Stimulated activated effector memory CD8-positive, alpha-beta T cell treated with anti-CD3 and anti-CD28 coated beads, Interleukin-12 subunit alpha, Interleukin-12 subunit beta, amount 100 ng/mL, for 72 hours (primary cell): ENCODE measurements around the gene NCKAP5.
"Not testable (repeated sequence)": the region's sequence is repeated elsewhere in the genome, so short reads cannot be mapped to it uniquely, and the experiment has no call there.

Experiments
- ATAC-seq: fragments of 150-1000 bp; cut with Tn5 transposase; 2 replicates; pipeline ENCODE4 v1.10.0; 2021
- DNase-seq, 2 donors: peaks; one replicate each; pipeline ENCODE4 v3.0.0; 2021 to 2022; ENCODE audit warnings: low spot score in 2 of 2
- H3K27ac Mint-ChIP-seq: one replicate; pipeline ENCODE4 v1.8.0; 2022; ENCODE audit warnings: mild to moderate bottlenecking, mixed read lengths
- H3K36me3 Mint-ChIP-seq: one replicate; pipeline ENCODE4 v1.8.0; 2022; ENCODE audit warnings: mild to moderate bottlenecking, mixed read lengths
- H3K4me1 Mint-ChIP-seq: one replicate; pipeline ENCODE4 v1.8.0; 2022; ENCODE audit warnings: mixed read lengths
- H3K4me3 Mint-ChIP-seq: one replicate; pipeline ENCODE4 v1.8.0; 2022; ENCODE audit warnings: mild to moderate bottlenecking, mixed read lengths
- H3K9me3 Mint-ChIP-seq: one replicate; pipeline ENCODE4 v1.8.0; 2022; ENCODE audit warnings: mixed read lengths

NCKAP5 gene

DNA sequence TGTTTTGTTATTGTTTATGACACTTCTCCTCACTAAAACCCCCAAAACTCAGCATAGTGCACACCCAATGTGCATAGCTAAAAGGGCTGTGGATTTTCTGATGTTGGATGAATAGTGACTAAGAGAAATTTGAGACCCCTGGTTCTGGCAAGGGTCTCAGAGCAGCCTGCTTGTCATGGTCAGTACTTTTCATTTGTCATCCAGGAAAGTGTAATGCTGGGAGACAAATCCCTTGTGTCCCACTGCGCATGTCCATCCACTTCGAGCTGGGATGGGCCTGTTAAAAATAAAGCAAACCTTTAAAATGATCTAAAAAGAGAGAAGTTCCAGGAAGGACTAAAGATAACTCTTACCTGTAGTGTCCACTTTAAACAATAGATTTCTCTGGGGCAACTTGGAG, 851.3 kb downstream of the NCKAP5 start:
- no peaks in the 10 kb centered on the region for H3K4me1 Mint-ChIP-seq
- H3K36me3 Mint-ChIP-seq: no peaks in the 10 kb centered on the region
- ATAC-seq (no peak), DNase-seq (no peak)
- peaks cover 5% of the 10 kb centered on the region for H3K9me3 Mint-ChIP-seq
- H3K4me3 Mint-ChIP-seq: no peak overlapping the region
- H3K27ac Mint-ChIP-seq: no peak overlapping the region

DNA sequence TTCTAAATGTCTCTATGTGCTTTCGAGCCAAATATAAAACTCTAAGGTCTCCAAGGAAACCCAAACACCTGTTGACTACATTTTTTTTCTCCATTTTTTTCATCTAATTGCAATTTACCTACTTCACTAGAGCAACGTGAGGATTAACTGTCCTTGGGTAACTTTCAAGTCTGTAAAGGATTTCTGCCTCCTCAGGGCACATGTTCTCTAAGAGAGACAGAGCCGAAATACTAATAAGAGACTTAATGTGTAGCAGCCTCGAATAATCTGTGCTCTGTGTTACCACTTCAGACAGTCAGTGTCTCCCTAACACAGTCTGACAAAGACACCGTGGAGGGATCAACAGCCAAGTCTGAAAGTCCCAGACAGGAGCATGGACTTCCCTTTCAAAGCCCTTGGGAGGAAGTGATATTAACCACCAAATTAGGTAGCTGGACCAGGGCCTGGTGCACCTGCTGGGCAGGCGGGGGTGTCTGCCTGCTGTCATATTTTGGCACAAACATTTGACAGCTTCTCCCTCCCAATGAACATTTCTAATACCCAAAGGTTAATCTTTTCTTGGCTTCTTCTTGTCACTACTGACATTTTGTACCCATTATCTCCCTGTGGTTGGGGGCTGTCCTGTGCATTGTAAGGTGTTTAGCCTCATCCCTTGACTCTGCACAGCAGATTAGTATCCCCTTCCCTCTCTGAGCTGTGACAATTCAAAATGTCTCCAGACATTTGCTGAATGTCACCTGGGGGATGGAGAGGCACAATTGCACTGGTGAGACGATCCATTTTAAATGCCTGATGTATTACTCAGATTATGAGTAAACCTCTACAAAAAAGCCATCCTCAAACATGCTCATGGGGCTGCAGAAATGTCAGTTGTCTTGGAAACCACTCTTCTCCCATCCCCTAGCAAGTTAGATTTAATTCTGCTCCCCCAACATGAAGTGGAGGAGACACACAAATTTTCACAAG, 852.6 kb downstream of the NCKAP5 start:
- ATAC-seq (no peak), DNase-seq (no peak)
- no peak overlapping the region for H3K27ac Mint-ChIP-seq
- no peaks in the 10 kb centered on the region for H3K36me3 Mint-ChIP-seq
- no peaks in the 10 kb centered on the region for H3K4me1 Mint-ChIP-seq
- H3K4me3 Mint-ChIP-seq: no peak overlapping the region
- H3K9me3 Mint-ChIP-seq: peaks cover 5% of the 10 kb centered on the region

DNA sequence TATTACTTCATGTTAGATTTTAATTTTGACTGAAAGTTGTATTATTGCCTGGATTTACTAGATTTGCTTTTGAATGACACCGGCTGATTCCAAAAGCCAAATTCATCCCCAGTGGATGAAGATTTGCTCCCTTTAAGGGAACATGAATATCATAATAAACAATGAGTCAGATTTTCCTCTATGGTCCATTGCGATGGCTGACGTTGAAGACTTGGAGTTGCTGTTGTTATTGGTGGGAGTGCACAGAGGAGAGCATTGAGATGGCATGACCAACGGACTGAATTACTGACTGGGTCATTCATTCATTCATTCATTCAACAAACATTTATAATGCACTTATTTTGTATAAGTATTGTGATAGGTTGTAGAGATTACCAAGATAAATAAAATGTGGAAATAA, 864.9 kb downstream of the NCKAP5 start:
- Mint-ChIP-seq H3K9me3 (peaks cover 2% of the 10 kb centered on the region), H3K36me3 (no peaks in the 10 kb centered on the region), H3K4me1 (no peaks in the 10 kb centered on the region), H3K27ac (no peak overlapping the region), H3K4me3 (no peak overlapping the region)
- DNase-seq: no peak
- no peak for ATAC-seq

DNA sequence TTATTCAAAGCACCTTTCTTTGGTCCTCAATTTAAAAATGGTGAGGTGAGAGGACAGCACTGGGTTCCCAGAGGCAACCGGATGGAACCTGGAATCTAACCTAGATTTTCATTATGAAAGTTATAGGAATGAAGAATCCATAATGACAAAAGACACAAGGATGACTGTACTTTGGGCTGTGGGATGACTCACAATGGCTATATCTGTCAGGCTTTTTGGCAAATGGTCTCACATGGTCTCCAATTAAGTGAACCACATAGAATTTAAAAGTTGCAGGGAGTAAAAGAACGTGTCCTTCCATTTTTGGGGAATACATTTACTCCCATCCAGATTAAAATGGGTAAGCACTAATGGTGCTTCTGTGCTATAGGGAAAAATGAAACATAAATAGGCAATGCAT, 866.5 kb downstream of the NCKAP5 start:
- DNase-seq (no peak), ATAC-seq (no peak)
- Mint-ChIP-seq H3K4me3 (no peak overlapping the region), H3K36me3 (no peaks in the 10 kb centered on the region), H3K4me1 (no peaks in the 10 kb centered on the region), H3K9me3 (peaks cover 2% of the 10 kb centered on the region), H3K27ac (no peak overlapping the region)

DNA sequence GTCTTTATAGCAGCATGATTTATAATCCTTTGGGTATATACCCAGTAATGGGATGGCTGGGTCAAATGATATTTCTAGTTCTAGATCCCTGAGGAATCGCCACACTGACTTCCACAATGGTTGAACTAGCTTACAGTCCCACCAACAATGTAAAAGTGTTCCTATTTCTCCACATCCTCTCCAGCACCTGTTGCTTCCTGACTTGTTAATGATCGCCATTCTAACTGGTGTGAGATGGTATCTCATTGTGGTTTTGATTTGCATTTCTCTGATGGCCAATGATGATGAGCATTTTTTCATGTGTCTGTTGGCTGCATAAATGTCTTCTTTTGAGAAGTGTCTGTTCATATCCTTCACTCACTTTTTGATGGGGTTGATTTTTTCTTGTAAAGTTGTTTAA, 868.5 kb downstream of the NCKAP5 start:
- not testable (repeated sequence) for H3K4me3 Mint-ChIP-seq, H3K4me1 Mint-ChIP-seq, H3K27ac Mint-ChIP-seq, DNase-seq, ATAC-seq, H3K36me3 Mint-ChIP-seq, H3K9me3 Mint-ChIP-seq

DNA sequence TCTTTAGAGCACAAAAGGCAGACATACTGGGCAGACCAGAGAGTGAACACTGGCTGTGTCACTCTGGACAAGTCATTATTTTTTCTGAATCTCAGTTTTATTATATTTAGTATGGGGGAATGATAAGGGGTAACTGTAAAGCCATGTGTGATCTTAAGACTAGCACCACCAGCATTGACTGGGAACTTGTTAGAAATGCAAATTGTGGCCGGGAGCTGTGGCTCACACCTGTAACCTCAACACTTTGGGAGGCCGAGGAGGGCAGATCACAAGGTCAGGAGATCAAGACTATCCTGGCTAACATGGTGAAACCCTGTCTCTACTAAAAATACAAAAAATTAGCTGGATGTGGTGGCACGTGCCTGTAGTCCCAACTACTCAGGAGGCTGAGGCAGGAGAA, 869.9 kb downstream of the NCKAP5 start:
- not testable (repeated sequence) for H3K36me3 Mint-ChIP-seq, H3K4me3 Mint-ChIP-seq, ATAC-seq, H3K27ac Mint-ChIP-seq, H3K9me3 Mint-ChIP-seq, DNase-seq, H3K4me1 Mint-ChIP-seq

DNA sequence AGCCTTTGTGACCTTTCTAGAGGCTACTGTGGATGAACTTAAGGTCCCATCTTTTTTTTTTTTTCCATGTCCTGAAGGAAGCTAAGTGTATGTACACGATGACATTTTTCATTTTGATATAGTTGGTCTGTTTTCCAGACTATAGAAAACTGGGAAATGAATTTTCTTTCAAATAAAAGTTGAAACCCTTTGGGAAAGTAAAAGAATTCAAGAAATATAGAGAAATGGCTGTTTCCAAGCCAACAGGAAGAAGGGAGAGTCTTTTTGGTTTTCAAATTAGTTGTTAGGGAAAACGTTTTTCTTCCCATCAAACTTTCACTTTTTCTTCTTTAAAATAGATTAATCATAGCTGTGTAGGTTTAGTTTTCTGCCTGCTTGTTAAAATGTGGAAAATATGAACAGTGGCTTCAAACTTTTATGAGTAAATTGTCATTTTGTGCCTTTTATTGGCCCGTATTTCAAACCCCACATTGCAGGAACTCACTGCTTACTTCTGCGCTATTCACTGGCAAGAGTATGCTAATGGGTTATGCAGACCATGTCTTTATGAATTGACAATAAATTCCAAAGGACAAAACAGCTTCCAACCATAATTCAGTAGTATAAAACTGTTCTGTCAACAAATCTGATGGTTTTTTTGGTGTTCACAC, 870.6 kb downstream of the NCKAP5 start:
- DNase-seq (no peak), ATAC-seq (no peak)
- H3K27ac Mint-ChIP-seq: no peak overlapping the region
- H3K9me3 Mint-ChIP-seq: peaks cover 6% of the 10 kb centered on the region
- H3K36me3 Mint-ChIP-seq: no peaks in the 10 kb centered on the region
- no peak overlapping the region for H3K4me3 Mint-ChIP-seq
- no peaks in the 10 kb centered on the region for H3K4me1 Mint-ChIP-seq

DNA sequence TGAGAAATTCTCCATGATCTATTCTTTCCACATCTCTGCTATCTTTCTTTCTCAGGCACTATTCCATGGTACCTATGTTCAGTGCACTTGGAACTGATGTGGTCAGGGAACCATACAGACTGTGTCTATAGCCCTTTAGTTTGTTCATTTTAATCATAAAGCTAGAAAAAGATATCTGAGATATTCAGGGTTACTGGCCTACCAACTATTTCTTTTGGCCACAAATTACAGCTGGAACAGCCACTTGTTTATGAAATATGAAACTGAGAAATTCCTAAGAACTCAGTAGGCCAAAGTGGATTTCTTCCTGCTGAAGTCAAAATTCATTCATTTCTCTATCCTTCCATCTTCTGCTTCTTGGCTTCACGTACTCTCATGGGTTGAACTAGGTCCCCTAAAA, 875.4 kb downstream of the NCKAP5 start:
- Mint-ChIP-seq H3K4me1 (no peaks in the 10 kb centered on the region), H3K9me3 (peaks cover 14% of the 10 kb centered on the region), H3K27ac (no peak overlapping the region), H3K36me3 (no peaks in the 10 kb centered on the region), H3K4me3 (no peak overlapping the region)
- no peak for DNase-seq
- no peak for ATAC-seq

DNA sequence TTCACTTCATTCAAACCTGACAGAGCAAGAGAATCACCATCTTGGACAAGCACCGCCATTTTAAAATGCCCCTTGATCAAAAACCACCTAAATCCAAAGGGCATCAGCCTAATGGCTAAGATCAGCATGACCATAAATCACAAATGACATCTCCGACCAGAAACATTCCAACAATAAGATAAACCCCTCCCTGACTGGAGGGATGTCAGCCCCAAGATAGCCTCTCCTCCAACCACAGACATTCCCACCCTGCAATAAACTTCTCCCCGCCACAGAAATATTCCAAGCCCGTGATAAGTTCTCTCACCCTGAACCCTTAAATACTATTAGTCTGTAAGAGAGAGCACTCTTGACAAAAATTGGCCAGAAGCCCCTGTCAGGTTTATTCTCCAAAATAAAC, 876.7 kb downstream of the NCKAP5 start:
- peaks cover 14% of the 10 kb centered on the region for H3K9me3 Mint-ChIP-seq
- H3K4me1 Mint-ChIP-seq: no peaks in the 10 kb centered on the region
- no peak for ATAC-seq

DNA sequence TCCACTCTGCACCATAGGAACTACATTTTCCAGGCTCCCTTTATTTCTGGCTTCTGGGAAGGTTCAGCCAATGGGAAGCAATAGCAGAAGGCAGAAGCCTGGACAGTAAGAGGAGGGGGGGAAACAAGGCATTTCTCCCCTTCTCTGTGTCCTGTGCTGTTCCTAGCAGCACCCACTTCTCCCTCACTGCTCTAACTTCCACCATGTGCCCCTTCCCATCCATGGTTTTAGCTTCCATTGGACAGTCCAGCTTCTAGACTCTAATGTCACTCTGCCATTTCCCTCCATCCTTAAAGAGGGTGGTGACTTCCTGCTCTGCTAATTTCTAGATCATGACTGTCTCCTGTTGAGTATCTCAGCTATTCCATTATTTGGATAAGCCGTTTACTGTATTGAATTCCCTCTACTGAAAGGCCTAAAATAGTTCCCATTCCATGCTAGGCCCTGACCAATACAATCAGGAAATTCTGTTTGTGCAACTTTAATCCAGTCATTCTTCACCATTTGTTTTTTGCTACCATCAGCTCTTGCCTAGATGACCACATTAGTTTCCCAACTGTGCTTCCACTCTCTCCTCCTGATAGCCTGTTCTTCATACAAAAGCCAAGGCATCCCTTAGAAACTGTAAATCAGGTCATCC, 877.5 kb downstream of the NCKAP5 start:
- no peak overlapping the region for H3K4me3 Mint-ChIP-seq
- H3K36me3 Mint-ChIP-seq: no peaks in the 10 kb centered on the region
- H3K9me3 Mint-ChIP-seq: peaks cover 18% of the 10 kb centered on the region
- no peak for ATAC-seq
- no peak overlapping the region for H3K27ac Mint-ChIP-seq
- no peak for DNase-seq
- no peaks in the 10 kb centered on the region for H3K4me1 Mint-ChIP-seq

More for the DNA sequence above, 876.7 kb downstream of the NCKAP5 start:
- H3K36me3 Mint-ChIP-seq: no peaks in the 10 kb centered on the region
- no peak for DNase-seq
- H3K4me3 Mint-ChIP-seq: no peak overlapping the region
- no peak overlapping the region for H3K27ac Mint-ChIP-seq

DNA sequence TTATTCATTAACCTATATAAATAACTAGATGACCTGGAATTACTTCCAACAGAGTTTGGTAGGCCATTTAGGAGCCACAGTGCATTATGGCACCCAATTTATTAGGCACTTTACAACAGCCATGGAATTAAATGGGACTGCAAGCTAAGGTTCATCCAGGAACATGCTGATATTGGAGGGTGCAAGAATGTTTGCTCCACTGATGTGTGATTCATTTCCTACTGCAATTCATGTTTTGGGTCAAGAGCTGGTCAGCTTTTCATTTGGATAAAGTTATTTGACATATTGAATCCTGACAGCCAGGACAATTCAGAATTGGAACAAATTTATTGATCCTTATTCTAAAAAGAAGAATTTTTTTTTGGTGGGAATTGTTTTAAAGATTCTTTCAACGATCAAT, 886.5 kb downstream of the NCKAP5 start:
- no peaks in the 10 kb centered on the region for H3K36me3 Mint-ChIP-seq
- peaks cover 13% of the 10 kb centered on the region for H3K9me3 Mint-ChIP-seq
- ATAC-seq: no peak

DNA sequence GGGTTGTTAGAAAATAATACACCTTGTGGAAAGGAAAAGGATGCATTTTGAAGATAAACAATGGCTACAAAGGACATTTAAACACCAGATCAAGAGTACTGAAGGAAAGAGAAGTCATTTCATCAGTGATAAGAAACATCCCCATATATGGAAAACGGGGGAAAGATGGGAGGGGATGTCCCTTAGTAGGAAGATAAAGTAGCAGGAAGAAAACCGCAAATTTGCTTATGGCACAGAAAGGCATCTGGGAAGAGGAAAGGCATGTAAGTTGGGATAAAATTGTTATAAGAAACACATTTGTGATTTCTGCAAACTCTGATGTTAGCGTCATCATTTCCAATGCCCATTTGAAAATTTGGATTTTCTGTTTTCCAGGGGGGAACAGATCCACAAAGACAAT, 887.7 kb downstream of the NCKAP5 start:
- H3K4me3 Mint-ChIP-seq: no peak overlapping the region

More for the DNA sequence above, 886.5 kb downstream of the NCKAP5 start:
- Mint-ChIP-seq H3K4me3 (no peak overlapping the region), H3K27ac (no peak overlapping the region), H3K4me1 (no peaks in the 10 kb centered on the region)
- no peak for DNase-seq

DNA sequence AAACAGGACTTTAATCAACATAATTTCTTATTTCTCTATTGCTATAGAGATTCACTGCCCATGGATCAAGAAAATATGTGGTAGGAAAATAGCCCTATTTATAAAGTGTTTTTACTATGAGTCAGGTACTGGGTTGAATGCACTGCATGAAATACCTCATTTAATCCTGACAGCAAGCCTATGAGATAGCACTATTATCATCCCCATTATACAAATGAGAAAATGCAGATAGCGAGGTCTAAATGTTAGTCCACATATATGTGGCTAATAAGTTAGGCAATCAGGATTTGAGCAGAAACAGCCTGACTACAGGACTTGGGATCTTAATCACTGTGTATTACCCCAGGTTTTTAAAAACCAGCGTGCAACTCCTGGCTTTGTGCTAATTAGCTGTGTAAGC, 889.8 kb downstream of the NCKAP5 start:
- Mint-ChIP-seq H3K4me1 (no peaks in the 10 kb centered on the region), H3K36me3 (no peaks in the 10 kb centered on the region), H3K27ac (no peak overlapping the region), H3K9me3 (peaks cover 5% of the 10 kb centered on the region), H3K4me3 (no peak overlapping the region)
- ATAC-seq: no peak
- no peak for DNase-seq

More for the DNA sequence above, 887.7 kb downstream of the NCKAP5 start:
- H3K36me3 Mint-ChIP-seq: no peaks in the 10 kb centered on the region
- ATAC-seq (no peak), DNase-seq (no peak)
- H3K9me3 Mint-ChIP-seq: peaks cover 6% of the 10 kb centered on the region
- no peaks in the 10 kb centered on the region for H3K4me1 Mint-ChIP-seq
- no peak overlapping the region for H3K27ac Mint-ChIP-seq

DNA sequence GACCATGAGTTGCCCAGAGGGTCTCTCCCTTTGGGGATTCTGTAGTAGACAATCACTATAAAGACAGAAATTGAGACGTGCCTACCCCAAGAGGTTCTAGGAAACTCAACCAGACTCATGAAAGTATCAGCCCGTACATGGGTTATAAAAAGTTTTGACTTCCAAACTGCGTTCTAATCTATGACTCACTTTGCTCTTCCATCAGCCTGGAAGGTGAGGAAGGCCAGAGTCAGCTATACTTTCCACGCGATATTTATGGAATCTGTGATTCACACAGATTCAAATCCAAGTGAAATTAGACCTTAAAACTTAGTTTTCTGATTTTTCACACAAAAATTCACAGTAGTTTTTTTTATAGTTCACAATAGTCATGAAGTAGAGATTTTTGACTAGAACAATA, 890.6 kb downstream of the NCKAP5 start:
- Mint-ChIP-seq H3K4me1 (no peaks in the 10 kb centered on the region), H3K36me3 (no peaks in the 10 kb centered on the region), H3K9me3 (peaks cover 3% of the 10 kb centered on the region), H3K4me3 (no peak overlapping the region), H3K27ac (no peak overlapping the region)
- DNase-seq (no peak), ATAC-seq (no peak)

DNA sequence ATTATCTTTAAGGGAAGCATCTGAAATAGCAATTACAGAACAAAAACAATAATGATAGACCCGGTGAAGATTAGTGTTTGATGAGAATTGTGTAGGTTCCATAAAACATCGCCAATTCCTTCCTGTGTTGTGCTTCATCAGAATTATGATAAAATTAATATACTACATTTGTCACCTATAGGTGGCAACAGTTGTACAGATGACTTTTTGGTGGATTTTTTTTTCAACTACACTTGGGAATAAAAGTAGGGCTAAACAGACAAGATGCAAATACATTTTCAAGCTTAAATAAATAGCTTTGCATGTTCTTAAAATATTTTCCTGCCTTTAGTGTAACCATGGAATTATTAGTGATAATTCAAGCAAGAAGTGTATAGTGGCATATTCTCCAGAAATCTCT, 891.3 kb downstream of the NCKAP5 start:
- Mint-ChIP-seq H3K4me1 (no peaks in the 10 kb centered on the region), H3K9me3 (peaks cover 3% of the 10 kb centered on the region), H3K36me3 (no peaks in the 10 kb centered on the region), H3K27ac (no peak overlapping the region), H3K4me3 (no peak overlapping the region)
- ATAC-seq: no peak
- no peak for DNase-seq
